Muscle of leg (tissue), 11 donors: Measurements from ENCODE around the gene MMP25. TPM values are rescaled to one million over a fixed set of nuclear protein-coding genes. Genes with fewer than 3 reads are reported as not detected.

ENCODE experiments used
- DNase-seq: peaks from one replicate; pipeline ENCODE4 v3.0.0; 2013
- H3K27ac ChIP-seq: one replicate; pipeline ENCODE4 v1.5.1; 2013; ENCODE audit warnings: mild to moderate bottlenecking, low read length, control low read depth
- H3K27me3 ChIP-seq: one replicate; pipeline ENCODE4 v1.6.1; 2013; ENCODE audit warnings: low read length; ENCODE audit not compliant: control insufficient read depth, insufficient read depth
- H3K36me3 ChIP-seq: one replicate; pipeline ENCODE4 v1.6.1; 2013; ENCODE audit warnings: low read length; ENCODE audit not compliant: control insufficient read depth, insufficient read depth
- H3K4me1 ChIP-seq: one replicate; pipeline ENCODE4 v1.6.1; 2013; ENCODE audit warnings: low read length; ENCODE audit not compliant: control insufficient read depth, insufficient read depth
- H3K4me3 ChIP-seq: one replicate; pipeline ENCODE4 v1.5.1; 2013; ENCODE audit warnings: low read length, control low read depth
- H3K9me3 ChIP-seq: replicated peaks from 2 replicates; pipeline ENCODE4 v1.6.1; 2013; ENCODE audit warnings: low read depth, low read length; ENCODE audit not compliant: control insufficient read depth
- WGBS: methylation state at CpG from one replicate; pipeline ENCODE4 v1.1.5; 2013; ENCODE audit warnings: missing lambda C conversion rate; ENCODE audit not compliant: insufficient coverage; 5-methylcytosine and 5-hydroxymethylcytosine counted together
- polyA plus RNA-seq, 8 donors: library from polyadenylated mRNA; unstranded; fragments of 120-200 nt; gene quantifications; one replicate each; pipeline versions ENCODE4 v1.2.1 to v1.2.3, GENCODE V29; 2013; ENCODE audit warnings: inconsistent platforms in 1 of 8, low replicate concordance in 1 of 8; ENCODE audit not compliant: insufficient read length in 8 of 8, insufficient read depth in 1 of 8
- total RNA-seq: library from RNA; stranded (reverse); fragments of 120-200 nt; gene quantifications from one replicate; pipeline ENCODE4 v1.2.4, GENCODE V29; 2013

MMP25 gene
- total and polyA plus RNA-seq, 9 donors: 0.58 to 3.0 (median 1.7) TPM

- Histone ChIP-seq H3K36me3 (no peaks in the 10 kb centered on the region), H3K27ac (no peak overlapping the region), H3K27me3 (peaks cover 2% of the 10 kb centered on the region), H3K4me3 (no peak overlapping the region), H3K4me1 (peaks cover 35% of the 10 kb centered on the region), H3K9me3 (no peaks in the 10 kb centered on the region)
- no peak for DNase-seq
- WGBS: 78% methylated on average over 2 of the region's 7 CpGs
These were observed 38.8 kb downstream of the MMP25 start for GRCh38 chr16:3084969-3085670.

- no peak for DNase-seq
- no peaks in the 10 kb centered on the region for H3K9me3 ChIP-seq
- no peaks in the 10 kb centered on the region for H3K36me3 ChIP-seq
- no peaks in the 10 kb centered on the region for H3K27me3 ChIP-seq
- peak overlapping the region; percentile 86 for H3K27ac ChIP-seq
- peaks cover 35% of the 10 kb centered on the region for H3K4me1 ChIP-seq
- 88% methylated on average over 9 of the region's 17 CpGs for WGBS
- H3K4me3 ChIP-seq: no peak overlapping the region
These were observed 39.7 kb downstream of the MMP25 start for GRCh38 chr16:3085868-3086595.

GRCh38 chr16:3086596-3087242 is 40.4 kb downstream of the MMP25 start:
- DNase-seq: peak; percentile 32
- Histone ChIP-seq H3K36me3 (no peaks in the 10 kb centered on the region), H3K4me1 (peaks cover 35% of the 10 kb centered on the region), H3K9me3 (no peaks in the 10 kb centered on the region), H3K27me3 (peaks cover 3% of the 10 kb centered on the region), H3K4me3 (peak overlapping the region; percentile 7), H3K27ac (peak overlapping the region; percentile 86)
- WGBS: 52% methylated on average over 7 of the region's 14 CpGs

- peaks cover 10% of the 10 kb centered on the region for H3K27me3 ChIP-seq
- WGBS: 40% methylated on average over 17 of the region's 18 CpGs
- DNase-seq: peak; percentile 84
- H3K36me3 ChIP-seq: no peaks in the 10 kb centered on the region
- no peaks in the 10 kb centered on the region for H3K9me3 ChIP-seq
- peaks cover 37% of the 10 kb centered on the region for H3K4me1 ChIP-seq
- H3K27ac ChIP-seq: peak overlapping the region; percentile 86
- peak overlapping the region; percentile 7 for H3K4me3 ChIP-seq
These were observed 41.2 kb downstream of the MMP25 start for GRCh38 chr16:3087243-3088235.

- Histone ChIP-seq H3K4me3 (no peak overlapping the region), H3K4me1 (peaks cover 42% of the 10 kb centered on the region), H3K9me3 (no peaks in the 10 kb centered on the region), H3K27ac (peak overlapping the region; percentile 86), H3K36me3 (no peaks in the 10 kb centered on the region), H3K27me3 (peaks cover 10% of the 10 kb centered on the region)
- 49% methylated on average over 4 of the region's 7 CpGs for WGBS
- DNase-seq: peak; percentile 46
These were observed 42.1 kb downstream of the MMP25 start for GRCh38 chr16:3088450-3088849.

GRCh38 chr16:3088925-3089716 is 42.8 kb downstream of the MMP25 start:
- DNase-seq: no peak
- 89% methylated on average over 71 of the region's 71 CpGs for WGBS

GRCh38 chr16:3089717-3090592 is 43.6 kb downstream of the MMP25 start:
- H3K4me1 ChIP-seq: peaks cover 42% of the 10 kb centered on the region
- no peaks in the 10 kb centered on the region for H3K36me3 ChIP-seq
- H3K9me3 ChIP-seq: no peaks in the 10 kb centered on the region
- peaks cover 10% of the 10 kb centered on the region for H3K27me3 ChIP-seq
- 94% methylated on average over 81 of the region's 81 CpGs for WGBS
- H3K27ac ChIP-seq: no peak overlapping the region
- no peak for DNase-seq
- no peak overlapping the region for H3K4me3 ChIP-seq

More at GRCh38 chr16:3088925-3089716, 42.8 kb downstream of the MMP25 start:
- Histone ChIP-seq H3K4me1 (peaks cover 42% of the 10 kb centered on the region), H3K36me3 (no peaks in the 10 kb centered on the region), H3K27ac (peak overlapping the region; percentile 86), H3K4me3 (no peak overlapping the region), H3K9me3 (no peaks in the 10 kb centered on the region), H3K27me3 (peaks cover 10% of the 10 kb centered on the region)

GRCh38 chr16:3091551-3091950 is 45.2 kb downstream of the MMP25 start:
- DNase-seq: no peak
- 83% methylated on average over 7 of the region's 8 CpGs for WGBS
- Histone ChIP-seq H3K4me1 (peaks cover 38% of the 10 kb centered on the region), H3K36me3 (no peaks in the 10 kb centered on the region), H3K27ac (no peak overlapping the region), H3K27me3 (peaks cover 10% of the 10 kb centered on the region), H3K4me3 (no peak overlapping the region), H3K9me3 (no peaks in the 10 kb centered on the region)
